ENCODE measurements around the gene C13orf46.
"Not testable (repeated sequence)": the region's sequence is repeated elsewhere in the genome, so short reads cannot be mapped to it uniquely, and the experiment has no call there.

The C13orf46 gene

GRCh38 chr13:113991676-113992179 is 17.9 kb upstream of the C13orf46 start:
- no peak for DNase-seq

GRCh38 chr13:113991191-113991669 is 17.4 kb upstream of the C13orf46 start:
- DNase-seq, result no peak

GRCh38 chr13:113990321-113990837 is 16.5 kb upstream of the C13orf46 start:
- DNase-seq, result no peak

GRCh38 chr13:113989585-113990300 is 15.9 kb upstream of the C13orf46 start:
- no peak for DNase-seq

- DNase-seq, result not testable (repeated sequence)
Measured at GRCh38 chr13:113988859-113989258, 15.0 kb upstream of the C13orf46 start.

GRCh38 chr13:113982296-113982661 is 8.4 kb upstream of the C13orf46 start:
- DNase-seq, result no peak

- DNase-seq, result no peak
Measured at GRCh38 chr13:113981611-113982295, 7.9 kb upstream of the C13orf46 start.

GRCh38 chr13:113981194-113981605 is 7.3 kb upstream of the C13orf46 start:
- DNase-seq, result no peak

GRCh38 chr13:113980489-113981064 is 6.7 kb upstream of the C13orf46 start:
- no peak for DNase-seq

GRCh38 chr13:113979791-113980471 is 6.1 kb upstream of the C13orf46 start:
- DNase-seq, result no peak

GRCh38 chr13:113978741-113979481 is 5.0 kb upstream of the C13orf46 start:
- DNase-seq, result no peak

- DNase-seq, result no peak
Measured at GRCh38 chr13:113977976-113978375, 4.1 kb upstream of the C13orf46 start.

- no peak for DNase-seq
Measured at GRCh38 chr13:113976711-113977684, 3.1 kb upstream of the C13orf46 start.

- DNase-seq, result no peak
Measured at GRCh38 chr13:113975416-113975815, 1.5 kb upstream of the C13orf46 start.

GRCh38 chr13:113974304-113975281 is 717 bp upstream of the C13orf46 start:
- no peak for DNase-seq

- DNase-seq, result no peak
Measured at GRCh38 chr13:113972451-113973217, 1.2 kb downstream of the C13orf46 start.

GRCh38 chr13:113971471-113972231 is 2.2 kb downstream of the C13orf46 start:
- no peak for DNase-seq

GRCh38 chr13:113970810-113971470 is 2.9 kb downstream of the C13orf46 start:
- no peak for DNase-seq

Measured in stimulated activated naive CD4-positive, alpha-beta T cell treated with Interleukin-2 at 50 U/mL for 16 hours (primary cell).